Renal cortex interstitium (tissue), 15 donors: ENCODE results near the gene DDX51. TPM values are rescaled to one million over a fixed set of nuclear protein-coding genes. Genes with fewer than 3 reads are reported as not detected.

Experiments used
- DNase-seq, 11 donors: peaks; one replicate each; pipeline ENCODE4 v3.0.0-alpha.2; 2013; ENCODE audit warnings: low read depth in 9 of 11, low spot score in 4 of 11; ENCODE audit errors: extremely low read depth in 1 of 11
- long read RNA-seq, 16 experiments: transcript quantifications; one replicate each; lab custom pipeline, GENCODE V29; 2026
- polyA plus RNA-seq, 3 donors: library from polyadenylated mRNA; unstranded; fragments of 120-200 nt; gene quantifications; one replicate each; pipeline ENCODE4 v1.2.1, GENCODE V29; 2013; ENCODE audit not compliant: insufficient read length in 3 of 3

Gene DDX51, protein sequence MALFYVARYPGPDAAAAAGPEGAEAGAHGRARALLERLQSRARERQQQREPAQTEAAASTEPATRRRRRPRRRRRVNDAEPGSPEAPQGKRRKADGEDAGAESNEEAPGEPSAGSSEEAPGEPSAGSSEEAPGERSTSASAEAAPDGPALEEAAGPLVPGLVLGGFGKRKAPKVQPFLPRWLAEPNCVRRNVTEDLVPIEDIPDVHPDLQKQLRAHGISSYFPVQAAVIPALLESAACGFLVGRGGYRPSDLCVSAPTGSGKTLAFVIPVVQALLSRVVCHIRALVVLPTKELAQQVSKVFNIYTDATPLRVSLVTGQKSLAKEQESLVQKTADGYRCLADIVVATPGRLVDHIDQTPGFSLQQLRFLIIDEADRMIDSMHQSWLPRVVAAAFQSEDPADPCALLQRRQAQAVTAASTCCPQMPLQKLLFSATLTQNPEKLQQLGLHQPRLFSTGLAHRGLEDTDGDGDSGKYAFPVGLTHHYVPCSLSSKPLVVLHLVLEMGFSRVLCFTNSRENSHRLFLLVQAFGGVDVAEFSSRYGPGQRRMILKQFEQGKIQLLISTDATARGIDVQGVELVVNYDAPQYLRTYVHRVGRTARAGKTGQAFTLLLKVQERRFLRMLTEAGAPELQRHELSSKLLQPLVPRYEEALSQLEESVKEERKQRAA
- polyA plus RNA-seq = 10 to 100 TPM; 14.8 to 24.3 (median 20.1) TPM
- long read RNA-seq, donor 1, full-length matches to known transcripts = 2 of 2 reads
- long read RNA-seq, donor 1, partial matches to known transcripts = 0 of 2 reads
- long read RNA-seq, donor 1, other reads (novel, unspliced or antisense) = 0 of 2 reads
- long read RNA-seq, donor 2, full-length matches to known transcripts = 2 of 2 reads
- long read RNA-seq, donor 2, partial matches to known transcripts = 0 of 2 reads
- long read RNA-seq, donor 2, other reads (novel, unspliced or antisense) = 0 of 2 reads
- long read RNA-seq, donor 3, full-length matches to known transcripts = 4 of 4 reads
- long read RNA-seq, donor 3, partial matches to known transcripts = 0 of 4 reads
- long read RNA-seq, donor 3, other reads (novel, unspliced or antisense) = 0 of 4 reads
- long read RNA-seq, donor 4, full-length matches to known transcripts = 3 of 3 reads
- long read RNA-seq, donor 4, partial matches to known transcripts = 0 of 3 reads
- long read RNA-seq, donor 4, other reads (novel, unspliced or antisense) = 0 of 3 reads
- long read RNA-seq, donor 5 = 0 reads
- long read RNA-seq, donor 6, full-length matches to known transcripts = 2 of 2 reads
- long read RNA-seq, donor 6, partial matches to known transcripts = 0 of 2 reads
- long read RNA-seq, donor 6, other reads (novel, unspliced or antisense) = 0 of 2 reads
- long read RNA-seq, donor 7, full-length matches to known transcripts = 3 of 3 reads
- long read RNA-seq, donor 7, partial matches to known transcripts = 0 of 3 reads
- long read RNA-seq, donor 7, other reads (novel, unspliced or antisense) = 0 of 3 reads
- long read RNA-seq, donor 8, full-length matches to known transcripts = 4 of 4 reads
- long read RNA-seq, donor 8, partial matches to known transcripts = 0 of 4 reads
- long read RNA-seq, donor 8, other reads (novel, unspliced or antisense) = 0 of 4 reads
- long read RNA-seq, donor 9, full-length matches to known transcripts = 8 of 8 reads
- long read RNA-seq, donor 9, partial matches to known transcripts = 0 of 8 reads
- long read RNA-seq, donor 9, other reads (novel, unspliced or antisense) = 0 of 8 reads
- long read RNA-seq, donor 10, full-length matches to known transcripts = 7 of 7 reads
- long read RNA-seq, donor 10, partial matches to known transcripts = 0 of 7 reads
- long read RNA-seq, donor 10, other reads (novel, unspliced or antisense) = 0 of 7 reads
- long read RNA-seq, donor 11, partial matches to known transcripts = 0 of 10 reads
- long read RNA-seq, donor 11, other reads (novel, unspliced or antisense) = 6 of 10 reads
- long read RNA-seq, donor 12, partial matches to known transcripts = 0 of 1 reads
- long read RNA-seq, donor 12, other reads (novel, unspliced or antisense) = 0 of 1 reads
- long read RNA-seq, donor 13 = 0 reads
- long read RNA-seq, donor 14, full-length matches to known transcripts = 2 of 2 reads
- long read RNA-seq, donor 14, partial matches to known transcripts = 0 of 2 reads
- long read RNA-seq, donor 14, other reads (novel, unspliced or antisense) = 0 of 2 reads
- long read RNA-seq, donor 15, full-length matches to known transcripts = 2 of 2 reads
- long read RNA-seq, donor 15, partial matches to known transcripts = 0 of 2 reads
- long read RNA-seq, donor 15, other reads (novel, unspliced or antisense) = 0 of 2 reads
- long read RNA-seq, donor 16, full-length matches to known transcripts = 11 of 11 reads
- long read RNA-seq, donor 16, partial matches to known transcripts = 0 of 11 reads
- long read RNA-seq, donor 16, other reads (novel, unspliced or antisense) = 0 of 11 reads

DNA sequence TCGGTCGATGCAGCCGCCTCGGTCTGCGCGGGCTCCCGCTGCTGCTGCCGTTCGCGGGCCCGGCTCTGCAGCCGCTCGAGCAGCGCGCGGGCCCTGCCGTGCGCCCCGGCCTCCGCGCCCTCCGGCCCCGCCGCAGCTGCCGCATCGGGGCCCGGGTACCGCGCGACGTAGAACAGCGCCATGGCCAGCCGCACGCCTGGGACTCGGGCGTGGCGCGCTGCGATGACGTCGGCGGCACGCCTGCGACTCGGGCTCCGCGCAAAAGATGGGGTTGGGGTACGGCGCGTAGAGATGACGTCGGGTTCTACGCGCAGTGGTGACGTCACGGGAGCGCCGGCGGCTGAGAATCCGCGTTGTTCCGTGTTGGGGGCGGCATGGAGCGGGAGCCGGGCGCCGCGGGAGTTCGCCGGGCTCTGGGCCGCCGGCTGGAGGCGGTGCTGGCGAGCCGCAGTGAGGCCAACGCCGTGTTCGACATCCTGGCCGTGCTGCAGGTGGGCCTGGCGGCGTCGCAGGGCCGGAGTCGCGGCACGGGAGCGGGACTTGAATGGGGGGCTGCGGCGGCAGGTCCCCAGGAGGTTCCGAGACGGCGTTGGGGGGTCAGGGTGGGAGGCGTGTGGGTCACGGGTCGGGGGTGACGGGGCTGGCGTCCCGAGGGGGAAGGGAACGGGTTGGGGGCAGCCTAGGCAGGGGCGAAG is at the start of gene DDX51, which contains the start of gene NOC4L:
TSS of gene DDX51 (minus strand) at position 205 of the 695 bp plus-strand sequence. CDS start at position 182, 23 bp downstream.
TSS of gene NOC4L (plus strand) at position 343 of the 695 bp plus-strand sequence. CDS start at position 375, 32 bp downstream.
- peak; percentile 89 to 96 (median 93) for DNase-seq

DNA sequence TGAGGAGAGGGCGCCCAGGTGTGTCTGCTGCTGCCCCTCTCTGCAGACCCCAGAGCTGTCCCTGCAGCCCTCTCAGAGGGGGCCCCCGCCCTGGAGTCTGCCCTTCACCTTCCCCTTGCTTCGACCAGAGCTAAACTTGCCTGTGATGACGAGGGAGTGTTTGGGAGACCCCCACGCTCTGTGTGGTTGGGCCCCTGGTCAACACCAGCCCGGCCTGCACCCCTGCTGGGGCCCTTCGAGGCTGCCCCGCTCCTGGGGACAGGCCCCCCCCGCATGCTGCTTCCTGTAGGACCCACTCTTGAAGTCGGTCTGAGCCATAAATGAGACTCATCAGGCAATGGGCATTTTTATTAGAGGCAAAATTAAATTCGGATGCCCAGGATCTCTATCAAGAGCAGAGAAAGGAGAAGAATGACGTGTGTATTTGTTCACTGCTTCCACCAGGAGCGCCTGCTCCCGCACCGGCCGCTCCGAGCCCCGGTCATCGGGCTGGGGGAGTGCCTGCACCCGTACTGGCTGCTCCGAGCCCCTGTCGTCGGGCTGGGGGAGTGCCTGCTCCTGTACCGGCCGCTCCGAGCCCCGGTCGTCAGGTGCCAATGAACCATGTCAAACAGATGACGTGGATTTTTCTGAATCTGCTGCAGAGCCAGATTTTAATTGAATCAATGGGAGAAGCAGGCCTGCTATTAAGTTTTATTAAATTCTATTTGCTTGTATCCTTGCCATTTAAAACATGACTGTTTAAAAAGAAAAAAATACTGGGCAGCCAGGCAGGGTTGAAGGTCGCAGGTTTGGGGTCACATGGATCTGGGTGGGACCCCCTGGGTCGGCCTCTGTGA is 47.8 kb upstream of the DDX51 start:
- no peak for DNase-seq

DNA sequence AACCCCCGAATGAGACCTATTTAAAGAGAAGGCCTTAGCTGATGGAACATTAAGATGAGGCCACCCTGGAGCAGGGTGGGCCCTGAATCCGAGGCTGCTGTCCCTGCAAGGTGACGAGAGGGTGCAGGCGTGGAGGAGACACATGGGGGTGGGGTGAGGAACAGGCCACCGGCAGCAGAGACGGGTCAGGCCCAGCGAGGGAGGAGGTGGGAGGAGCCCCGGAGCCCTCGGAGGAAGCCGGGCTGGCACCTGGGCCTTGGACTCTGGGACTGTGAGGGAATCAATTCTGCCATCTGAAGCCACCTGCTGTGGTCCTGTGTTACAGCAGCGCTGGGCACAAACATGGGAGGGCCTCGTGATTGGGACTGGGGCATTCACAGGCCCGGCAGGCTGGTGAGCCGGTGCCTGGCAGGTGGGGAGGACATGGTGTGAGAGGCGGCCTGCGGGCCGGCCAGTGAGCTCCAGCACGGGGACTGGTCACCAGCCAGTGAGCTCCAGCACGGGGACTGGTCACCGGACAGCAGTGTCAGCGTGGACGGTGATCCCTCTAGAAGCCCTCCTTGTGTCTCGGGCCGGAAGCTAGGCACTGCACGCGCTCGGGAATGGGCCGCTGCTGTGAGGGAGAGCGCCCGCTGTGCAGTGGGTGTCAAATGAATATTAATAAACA is 46.8 kb upstream of the DDX51 start:
- no peak for DNase-seq

DNA sequence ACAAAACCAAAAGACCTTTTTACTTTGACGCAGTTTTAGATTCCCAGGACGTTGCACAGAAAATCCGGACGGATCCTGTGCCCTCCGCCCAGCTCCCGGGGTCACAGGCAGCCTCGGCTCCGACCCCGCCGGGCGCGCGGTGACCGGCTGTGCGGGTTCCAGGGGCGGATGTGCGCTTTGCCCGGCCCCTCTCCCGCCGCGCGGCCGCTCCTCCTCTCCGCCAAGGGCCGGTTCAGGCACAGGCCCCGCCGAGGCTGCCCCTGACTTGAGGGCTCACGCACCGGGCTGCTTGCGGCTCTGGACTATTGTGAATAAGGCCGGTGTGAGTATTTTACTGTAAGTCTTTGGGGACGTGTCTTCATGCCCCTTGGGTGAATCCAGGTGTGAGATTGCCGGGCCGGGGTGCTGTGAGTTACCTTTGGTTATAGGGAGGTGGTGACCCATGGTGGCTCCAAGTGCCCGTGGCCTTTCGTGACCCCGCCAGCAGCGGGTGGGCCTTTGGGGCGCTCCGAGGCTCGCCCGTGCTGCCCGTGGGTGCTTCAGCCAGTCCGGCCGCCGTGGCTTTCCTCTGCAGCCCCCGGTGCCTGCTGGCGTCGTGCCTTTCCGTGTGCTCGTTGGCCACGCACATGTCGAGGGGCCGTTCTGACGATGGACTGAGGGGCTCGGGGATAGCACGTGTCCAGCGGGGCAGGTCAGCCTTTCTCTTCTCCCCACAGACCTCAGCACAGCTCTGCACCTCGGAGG is 46.1 kb upstream of the DDX51 start:
- no peak for DNase-seq

DNA sequence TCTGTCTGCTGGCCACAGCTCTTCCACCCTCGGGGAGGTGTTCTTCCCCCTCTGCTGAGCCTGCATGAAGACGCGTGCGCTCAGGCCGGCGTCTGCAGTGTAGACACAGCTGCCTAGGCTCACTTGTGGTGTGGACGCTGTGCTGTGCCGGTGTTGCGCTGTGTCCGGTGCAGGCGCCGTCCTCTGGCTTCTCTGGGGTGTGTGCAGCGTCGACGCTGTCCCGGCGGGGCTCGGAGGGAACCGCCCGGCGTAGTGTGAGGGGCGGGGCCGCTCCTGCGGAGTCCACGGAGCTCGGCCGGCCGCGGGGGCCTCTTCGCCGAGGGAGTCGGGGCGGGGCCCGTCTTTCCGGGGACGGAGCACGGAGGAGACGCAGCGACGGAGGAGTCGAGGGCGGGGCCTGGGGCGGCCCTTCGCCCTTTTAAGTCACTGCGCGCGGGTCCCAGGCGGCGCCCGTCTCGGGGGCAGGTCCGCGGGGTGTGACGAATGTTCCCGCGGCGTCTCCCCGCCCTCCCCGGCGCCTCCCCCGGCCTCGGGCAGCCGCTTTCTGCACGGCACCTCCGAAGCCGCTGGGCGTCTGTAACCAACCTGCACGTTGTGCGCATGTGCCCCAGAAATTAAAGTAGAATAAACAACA is 45.4 kb upstream of the DDX51 start:
- peak in 6 of 11 donors; percentile 58 to 71 (median 66) for DNase-seq

DNA sequence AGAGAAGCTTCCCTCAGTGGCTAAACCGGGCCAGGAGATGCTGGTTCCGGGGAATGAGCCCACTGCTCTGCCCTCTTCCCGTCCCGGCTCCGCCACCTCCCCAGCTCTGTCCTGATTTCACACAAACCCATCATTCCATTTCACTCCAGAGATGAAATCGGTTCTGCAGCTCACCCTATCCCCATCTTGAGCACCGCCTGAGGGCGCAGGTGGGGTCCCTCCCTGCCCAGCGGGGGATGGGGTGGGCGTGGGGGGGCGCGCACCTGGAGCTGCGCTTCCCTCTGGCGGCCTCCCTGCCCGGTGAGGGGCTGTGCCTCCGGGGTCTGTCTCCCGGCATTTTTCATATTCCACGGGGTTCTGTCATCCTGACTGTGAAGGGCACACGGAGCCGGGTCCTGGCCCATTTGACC is 44.8 kb upstream of the DDX51 start:
- DNase-seq = no peak

DNA sequence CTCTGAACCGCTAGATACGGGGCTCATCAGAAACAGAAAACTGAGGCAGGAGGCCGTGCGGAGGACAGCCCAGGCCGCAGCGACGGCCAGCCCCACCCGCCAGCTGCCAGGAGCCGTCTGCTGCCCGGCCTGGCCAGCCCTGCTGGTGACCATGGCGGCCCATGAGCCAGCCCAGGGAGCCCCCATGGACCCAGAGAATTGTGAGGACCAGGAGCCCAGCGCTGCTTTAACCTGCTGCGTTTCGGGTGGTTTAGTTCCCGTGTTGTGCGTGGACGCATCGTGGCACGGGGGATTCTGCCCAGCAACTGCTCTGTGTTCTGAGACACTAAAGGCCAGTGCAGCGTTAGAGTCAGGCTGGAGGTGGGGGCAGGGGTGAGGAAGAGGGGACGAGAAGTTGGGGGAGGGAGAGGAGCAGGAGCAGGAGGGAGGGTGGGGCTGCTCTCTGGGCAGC is 44.4 kb upstream of the DDX51 start:
- no peak for DNase-seq

DNA sequence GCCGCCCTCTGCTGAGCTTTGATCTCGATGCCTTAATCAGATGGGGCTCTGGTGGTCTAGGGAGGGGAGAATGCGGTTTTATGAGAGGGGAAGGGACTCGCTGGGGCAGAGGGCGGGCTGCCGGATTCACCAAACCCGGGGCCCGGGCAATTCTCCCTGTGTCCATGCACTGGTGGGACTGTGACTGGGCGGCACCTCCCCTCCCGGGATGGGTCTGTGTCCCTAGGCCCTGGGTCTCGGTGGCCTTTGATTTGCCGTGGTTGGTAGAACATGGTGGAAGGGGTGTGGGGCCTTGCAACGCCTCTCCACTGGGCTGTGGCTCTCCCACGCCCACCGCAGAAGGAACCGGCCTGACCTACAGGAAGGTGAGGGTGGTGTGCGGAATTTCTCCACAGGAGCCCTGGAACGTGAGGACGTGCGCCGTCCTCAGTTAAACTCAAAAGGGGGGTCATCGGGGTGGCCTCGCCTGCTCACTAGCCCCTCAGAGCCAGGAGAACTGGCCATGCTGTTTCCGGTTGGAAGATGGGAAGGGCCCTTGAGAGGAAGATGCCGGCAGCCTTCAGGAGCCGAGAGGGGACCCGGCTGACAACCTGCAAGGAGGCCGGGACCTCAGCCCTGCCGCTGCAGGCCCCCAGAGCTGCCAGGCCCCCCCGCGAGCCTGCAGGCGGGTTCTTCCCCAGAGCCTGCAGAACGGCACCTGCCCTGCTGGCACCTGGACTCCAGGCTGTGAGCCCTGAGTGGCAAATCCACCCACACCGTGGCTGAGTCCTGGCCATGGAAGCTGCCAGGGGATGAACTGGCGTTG is 43.7 kb upstream of the DDX51 start:
- DNase-seq = no peak

DNA sequence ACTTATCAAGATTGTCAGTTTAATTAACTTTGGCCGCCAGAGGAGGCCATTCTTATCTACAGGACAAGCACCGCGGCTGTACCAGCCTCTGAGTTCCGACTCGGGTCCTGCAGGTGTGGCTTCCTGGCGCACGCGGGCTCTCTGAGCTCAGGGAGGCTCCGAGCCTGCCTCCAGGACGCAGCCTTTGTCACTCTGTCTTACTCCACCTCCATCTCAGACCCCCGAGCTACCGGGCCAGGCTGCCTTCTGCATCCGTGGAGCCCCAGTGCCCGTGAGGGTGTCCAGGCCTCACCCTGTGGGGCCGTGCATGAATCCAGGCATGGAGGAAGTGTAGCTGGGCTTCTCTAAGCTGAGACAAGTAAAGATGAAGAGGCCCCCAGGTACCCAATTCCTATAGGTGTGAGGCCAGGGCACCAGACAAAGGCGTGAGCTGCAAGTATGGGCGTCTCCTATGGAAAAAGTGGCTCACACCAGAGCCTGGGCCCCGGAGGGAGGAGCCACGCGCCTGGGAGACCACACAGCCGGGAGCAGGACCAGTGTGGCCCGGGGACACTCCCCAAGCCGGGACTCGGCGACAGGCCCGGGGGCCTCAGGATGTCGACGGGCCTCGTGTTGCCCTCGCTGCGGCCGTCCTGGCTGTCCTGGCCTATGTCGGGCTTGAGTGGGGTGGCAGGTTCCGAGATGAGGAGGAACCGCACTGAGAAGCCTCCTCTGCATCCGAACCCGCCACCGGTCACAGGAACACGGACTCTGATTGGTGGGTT is 42.9 kb upstream of the DDX51 start:
- no peak for DNase-seq

DNA sequence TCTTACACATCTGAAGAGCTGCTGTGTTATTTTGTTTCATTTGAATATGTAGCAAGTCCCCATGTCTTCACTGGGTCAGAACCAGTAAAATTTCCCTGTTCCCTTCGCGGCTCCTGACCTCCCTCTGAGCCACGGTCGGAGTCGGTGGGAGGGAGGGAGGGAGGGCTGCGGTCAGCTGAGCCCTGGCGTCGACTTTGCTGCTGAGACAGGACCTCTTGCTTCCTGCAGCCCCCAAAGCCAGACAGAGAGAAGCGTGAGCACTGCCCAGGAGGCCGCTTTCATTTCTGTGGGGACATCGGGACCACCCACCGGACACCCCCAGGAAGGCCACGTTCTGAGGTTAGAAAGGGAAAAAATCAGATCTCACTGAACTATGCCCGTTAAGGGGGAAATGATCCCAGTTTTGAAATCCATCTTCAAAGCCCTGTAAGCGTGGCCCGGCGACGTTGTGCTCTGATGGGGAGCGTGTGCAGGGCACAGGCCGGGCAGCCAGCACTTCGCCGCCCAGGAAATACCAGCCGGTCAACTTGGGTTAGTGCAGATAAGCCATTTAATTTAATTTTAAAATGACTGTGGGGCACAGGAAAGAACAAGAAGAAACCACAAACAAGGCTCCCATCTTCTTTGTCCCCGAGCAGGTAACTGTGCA is 42.2 kb upstream of the DDX51 start:
- no peak for DNase-seq

DNA sequence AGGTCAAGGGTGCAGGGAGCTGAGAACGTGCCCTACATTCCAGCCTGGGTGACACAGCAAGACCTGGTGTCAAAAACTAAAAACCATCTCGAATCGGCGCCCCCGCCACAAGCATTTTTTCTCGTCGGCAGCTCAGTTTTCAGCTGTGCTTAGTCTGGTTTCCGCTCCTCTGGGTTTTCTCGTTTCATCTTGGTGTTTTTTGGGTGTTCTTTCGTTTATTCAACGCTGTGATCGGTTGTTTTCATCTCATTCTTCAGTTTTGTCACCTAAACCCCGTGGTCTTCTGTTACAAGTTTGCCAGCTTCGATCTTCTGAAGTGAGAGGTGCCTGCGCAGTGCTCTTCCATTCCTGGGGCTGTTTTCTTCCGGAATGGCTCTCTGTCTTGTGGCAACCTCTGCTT is 41.6 kb upstream of the DDX51 start:
- DNase-seq = no peak
